T1000 (cell line): ENCODE data around the gene GPR160.

Source experiments
- DNase-seq: peaks from one replicate; lab custom pipeline; 2025; ENCODE audit warnings: mixed read lengths; lab: John Stamatoyannopoulos, UW

Gene GPR160

GRCh38 chr3:170027233-170028102, 10.3 kb upstream of the GPR160 start:
- DNase-seq: no peak

DNA sequence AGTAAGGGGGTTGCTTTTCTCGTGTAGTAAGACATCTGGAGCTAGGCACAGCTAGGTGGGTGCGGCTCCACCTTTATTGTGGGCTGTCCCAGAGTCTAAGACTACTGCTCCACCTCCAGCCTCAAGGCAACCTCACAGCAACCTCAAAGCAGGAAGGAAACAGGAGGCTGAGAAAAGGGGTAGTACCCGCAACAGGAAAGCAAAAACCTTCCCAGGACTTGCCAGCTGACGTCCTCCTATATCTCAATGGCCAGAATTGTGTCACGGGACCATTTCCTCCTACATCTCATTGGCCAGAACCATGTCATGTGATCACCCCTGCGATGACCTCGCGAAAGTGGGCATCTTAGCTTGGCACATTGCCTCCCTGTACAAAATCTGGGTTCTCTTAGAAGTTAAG, 4.3 kb upstream of the GPR160 start:
- no peak for DNase-seq

GRCh38 chr3:170038434-170039110, 777 bp downstream of the GPR160 start:
- DNase-seq: no peak

DNA sequence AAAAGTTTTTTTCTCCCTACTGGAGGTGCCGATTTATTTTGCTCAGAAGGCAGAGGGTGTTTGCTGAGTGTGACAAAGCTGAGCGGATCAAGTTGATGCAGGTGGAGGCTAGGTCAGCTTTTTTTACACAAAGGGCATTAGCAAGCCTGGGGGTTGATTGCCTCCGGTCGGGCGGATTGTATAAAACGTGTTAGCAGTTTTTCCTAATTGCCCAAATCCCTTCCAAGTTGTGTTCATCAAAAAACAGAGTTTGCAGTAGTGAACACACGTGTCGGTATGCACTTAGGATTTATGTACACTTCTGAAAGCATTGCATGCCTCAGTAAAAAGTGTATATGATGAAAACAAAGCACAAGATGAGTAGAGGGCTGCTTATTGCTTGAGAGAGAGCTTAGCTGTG, 2.6 kb downstream of the GPR160 start:
- DNase-seq: no peak

DNA sequence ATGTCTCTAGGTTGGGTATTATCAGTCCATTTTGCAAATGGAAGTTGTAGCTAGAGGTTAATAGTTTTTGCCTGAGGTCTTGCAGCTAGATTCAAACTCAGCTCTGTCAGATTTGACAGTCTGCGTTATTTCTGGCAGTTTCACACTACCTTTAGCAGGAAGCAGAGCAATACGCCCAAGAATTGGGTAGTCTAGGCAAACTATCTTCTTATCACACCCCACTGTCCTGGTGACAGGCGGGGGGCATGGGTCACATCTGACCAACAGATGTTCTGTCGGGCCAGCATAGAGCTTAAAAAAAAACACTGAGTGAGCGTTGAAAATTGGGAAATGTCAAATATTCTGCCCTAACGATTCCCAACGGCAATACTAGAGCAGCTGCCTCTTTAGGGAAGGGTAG, 5.7 kb downstream of the GPR160 start:
- DNase-seq: no peak

- DNase-seq: no peak
These were observed 6.5 kb downstream of the GPR160 start for GRCh38 chr3:170044271-170044670.

GRCh38 chr3:170044795-170045244, 7.0 kb downstream of the GPR160 start:
- no peak for DNase-seq

DNA sequence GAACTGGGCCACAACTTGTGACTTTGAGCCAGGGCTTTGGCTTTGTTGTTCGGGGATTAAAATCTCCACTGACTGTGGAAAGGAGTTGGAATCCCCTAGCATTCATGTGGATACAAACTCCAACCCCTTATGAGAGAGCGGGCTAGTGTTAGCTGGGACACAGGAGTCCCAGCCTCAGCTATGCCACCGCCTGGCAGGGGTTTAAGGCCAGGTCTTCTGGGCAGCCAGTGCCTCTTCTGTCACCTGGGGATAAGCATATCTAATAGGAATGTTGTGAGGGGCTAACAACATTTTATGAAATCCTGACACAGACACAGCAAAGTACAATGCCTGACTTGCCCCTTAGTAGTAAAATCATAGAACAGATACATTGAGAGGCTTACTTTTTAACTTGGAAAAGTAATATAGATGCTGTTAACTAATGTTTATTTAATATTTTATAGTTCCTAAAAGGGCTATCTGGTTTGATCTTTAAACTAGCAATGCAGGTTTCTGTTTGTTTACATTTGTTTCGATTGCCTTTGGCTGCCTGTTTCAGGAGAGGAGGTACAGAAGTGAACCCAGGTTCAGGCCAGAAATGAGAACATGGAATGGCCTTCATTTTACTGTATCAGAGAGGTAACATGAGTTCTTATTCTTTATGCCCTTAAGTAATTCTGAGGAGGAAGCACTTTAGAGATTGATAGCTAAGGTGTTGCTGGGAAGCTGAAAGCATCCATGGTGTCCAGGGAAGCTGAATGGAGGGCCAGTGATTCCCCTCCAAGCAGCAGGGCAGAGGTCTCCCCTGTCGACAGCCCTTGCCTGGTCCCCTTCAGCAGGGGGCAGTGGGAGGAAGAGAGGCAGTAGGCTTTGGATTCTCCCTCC, 8.7 kb downstream of the GPR160 start:
- DNase-seq: no peak

GRCh38 chr3:170047133-170047404, 9.3 kb downstream of the GPR160 start:
- no peak for DNase-seq

DNA sequence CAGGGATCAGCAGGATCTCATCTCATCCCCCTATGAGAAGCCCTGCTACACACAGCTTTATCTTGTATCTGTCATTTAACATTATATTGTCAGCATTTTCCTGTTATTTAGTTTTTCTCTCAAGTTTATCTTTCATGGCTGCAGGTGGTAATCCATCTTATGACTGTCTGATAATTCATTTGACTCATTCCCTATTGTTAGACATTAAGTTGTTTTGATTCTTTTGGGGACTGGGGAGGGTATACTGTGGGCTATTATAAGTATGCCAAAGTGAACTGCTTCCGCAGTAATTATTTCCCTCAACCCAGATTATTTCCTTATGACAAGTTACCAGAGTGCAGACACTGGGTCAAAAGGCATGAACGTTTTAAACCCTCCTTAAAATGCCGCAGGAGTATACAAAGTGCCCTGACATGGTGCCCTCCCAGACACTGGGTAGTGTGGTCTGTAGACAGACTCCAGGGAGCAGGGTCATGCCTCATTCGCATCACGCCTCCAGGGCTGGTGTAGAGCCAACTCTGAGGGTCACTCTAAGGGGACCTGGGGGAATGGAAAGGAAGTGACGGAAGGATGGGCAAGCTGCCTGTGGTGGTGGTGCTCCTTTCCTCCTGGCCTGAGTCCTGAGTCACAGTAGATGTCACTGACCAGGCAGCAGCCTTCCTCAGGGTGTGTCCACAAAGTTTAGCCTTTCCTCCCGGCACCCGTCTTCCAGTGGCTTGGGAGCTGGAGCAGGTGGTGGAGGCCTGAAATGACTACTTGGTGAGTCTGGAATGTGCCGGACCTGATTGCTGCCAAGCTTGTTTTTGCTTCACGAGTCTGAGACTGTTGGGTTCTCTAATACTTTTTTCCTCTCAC, 11.6 kb downstream of the GPR160 start:
- DNase-seq: no peak

- no peak for DNase-seq
These were observed 13.0 kb downstream of the GPR160 start for GRCh38 chr3:170050753-170051152.

DNA sequence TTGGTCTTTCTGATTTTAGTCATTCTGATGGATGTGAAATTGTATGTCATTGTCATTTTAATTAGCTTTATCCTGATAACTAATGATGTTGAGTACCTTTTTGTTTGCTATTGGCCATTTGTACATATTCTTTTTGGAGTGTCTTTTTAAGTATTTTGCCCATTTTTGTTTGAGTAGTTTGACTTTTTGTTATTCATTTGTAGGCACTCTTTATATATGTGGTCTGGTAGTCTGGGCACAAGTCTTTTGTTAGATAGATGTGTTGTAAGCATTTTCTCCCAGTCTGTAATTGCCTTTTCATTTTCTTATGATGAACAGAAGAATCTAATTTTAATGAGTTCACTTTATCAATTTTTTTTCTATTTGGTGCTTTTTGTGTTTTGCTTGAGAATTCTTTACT, 14.6 kb downstream of the GPR160 start:
- no peak for DNase-seq

DNA sequence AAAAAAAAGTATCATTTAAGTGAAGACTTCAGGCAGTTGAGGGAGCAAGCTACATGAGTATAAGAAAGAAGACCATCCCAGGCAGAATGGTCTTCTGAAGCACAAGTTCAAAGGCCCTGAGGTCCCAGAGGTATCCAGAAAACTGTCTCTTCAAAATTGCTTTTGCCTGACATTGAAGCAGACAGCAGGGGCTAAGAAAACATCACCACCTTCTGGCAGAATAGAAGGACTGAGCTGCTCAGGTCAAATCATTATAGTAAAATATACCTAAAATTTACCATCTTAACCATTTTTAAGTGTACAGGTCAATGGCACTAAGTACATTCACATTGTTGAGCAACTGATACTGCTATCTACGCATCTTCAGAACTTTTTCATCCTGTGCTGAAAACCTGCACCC, 16.4 kb downstream of the GPR160 start:
- no peak for DNase-seq

DNA sequence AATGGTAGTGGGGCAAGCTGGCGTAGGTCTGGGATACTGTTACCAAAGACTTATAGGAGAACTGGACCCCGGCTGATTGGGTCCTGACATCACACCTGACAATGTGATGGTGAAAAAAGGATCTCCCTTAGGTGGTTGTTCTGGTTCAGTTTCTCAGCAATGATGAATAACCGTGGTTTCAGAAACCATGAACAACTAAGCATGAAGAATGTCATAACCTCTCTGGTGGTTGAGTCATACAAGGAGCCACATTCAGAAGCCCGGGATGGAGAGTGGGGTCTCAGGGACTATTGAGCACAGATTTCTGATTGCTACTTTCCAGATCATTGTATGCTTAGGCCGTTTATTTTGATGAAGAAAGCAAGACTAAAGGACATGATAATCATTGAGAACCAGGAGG, 17.4 kb downstream of the GPR160 start:
- DNase-seq: no peak

DNA sequence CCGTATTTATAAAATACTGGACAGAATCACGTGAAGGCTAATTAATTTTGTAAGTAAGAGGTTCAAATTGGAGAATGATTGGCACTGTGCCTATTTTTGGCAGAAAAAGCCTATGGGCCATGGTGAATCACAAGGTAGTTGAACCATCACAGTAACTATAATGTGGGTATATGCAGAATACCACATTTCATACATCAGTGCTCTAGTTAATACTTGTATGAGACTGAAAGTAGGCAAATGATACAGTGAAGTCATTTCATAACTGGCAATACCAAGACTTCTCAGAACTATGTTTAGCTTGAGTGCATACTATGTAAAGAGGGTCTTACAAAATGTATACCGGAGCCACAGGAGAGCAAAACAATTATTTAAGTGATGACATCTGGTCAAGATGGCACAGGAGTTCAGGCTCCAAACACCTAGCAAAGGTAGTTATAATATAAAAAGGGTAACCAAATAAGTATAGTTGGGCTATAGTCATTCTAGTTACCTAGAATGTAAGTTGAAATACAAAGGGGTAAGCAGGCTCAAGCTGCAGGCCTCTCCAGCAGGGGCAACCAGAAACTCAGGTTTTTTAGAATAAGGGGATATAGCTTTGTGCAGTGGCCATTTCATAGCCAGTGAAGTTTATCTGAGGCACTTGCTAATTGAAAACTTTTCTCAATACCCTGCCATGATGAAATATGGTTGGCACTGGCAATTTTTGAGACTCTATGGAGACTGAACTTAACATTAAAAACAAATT, 19.1 kb downstream of the GPR160 start:
- DNase-seq: no peak

DNA sequence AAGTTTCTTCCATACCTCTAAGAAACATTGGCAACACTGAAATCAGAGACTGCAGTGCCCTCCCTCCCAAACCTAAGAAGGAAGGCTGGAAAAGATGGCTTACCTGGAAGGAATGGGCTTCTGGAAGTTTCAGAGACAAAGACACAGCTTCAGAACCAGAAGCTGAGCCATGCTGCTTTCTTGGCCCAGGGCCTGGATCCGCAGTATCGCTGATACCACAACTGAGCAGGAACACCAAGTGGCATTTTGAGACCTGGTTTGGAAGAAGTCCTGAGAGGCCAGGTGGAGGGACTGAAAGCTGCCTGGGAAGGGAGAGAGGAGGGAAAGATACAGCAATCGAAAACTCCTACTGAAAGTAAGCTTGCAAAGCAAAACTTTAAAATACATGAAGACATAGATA, 19.8 kb downstream of the GPR160 start:
- no peak for DNase-seq

DNA sequence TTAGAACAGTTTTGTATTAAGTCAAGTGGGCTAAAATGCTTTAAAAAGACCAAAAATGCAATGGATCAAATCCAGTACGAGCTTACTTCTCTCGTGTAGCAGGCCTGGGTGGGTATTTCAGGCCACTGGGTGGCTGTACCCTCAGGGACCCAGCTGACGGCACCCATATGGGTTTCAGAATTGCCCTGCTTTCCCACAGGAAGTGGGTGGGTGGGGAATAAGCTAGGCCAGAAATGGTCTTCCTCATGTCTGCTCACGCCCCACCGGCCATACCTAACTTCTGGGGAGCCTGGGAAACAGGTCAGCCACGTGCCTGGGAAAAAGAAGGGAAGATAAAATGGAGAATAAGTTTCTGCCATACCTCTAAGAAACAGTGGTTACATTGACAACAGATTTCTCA, 20.3 kb downstream of the GPR160 start:
- no peak for DNase-seq

DNA sequence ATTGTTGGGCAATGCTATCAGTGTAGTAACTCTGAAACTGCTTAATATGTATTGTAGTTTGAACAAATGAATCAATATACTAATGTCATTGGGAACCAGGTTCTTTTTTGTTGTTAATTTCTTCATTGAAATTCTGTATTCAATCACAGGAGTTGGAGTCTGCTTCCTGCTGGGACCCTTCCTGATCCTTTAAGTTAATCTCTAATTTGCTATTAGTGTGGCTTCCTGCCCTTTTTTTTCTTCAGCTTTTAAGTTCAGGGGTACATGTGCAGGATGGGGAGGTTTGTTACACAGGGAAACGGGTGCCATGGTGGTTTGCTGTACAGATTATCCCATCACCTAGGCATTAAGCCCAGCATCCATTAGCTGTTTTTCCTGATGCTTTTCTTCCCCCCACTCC, 21.7 kb downstream of the GPR160 start:
- no peak for DNase-seq

- DNase-seq: no peak
These were observed 24.3 kb downstream of the GPR160 start for GRCh38 chr3:170062068-170062467.

GRCh38 chr3:170062769-170063168, 25.0 kb downstream of the GPR160 start:
- no peak for DNase-seq

DNA sequence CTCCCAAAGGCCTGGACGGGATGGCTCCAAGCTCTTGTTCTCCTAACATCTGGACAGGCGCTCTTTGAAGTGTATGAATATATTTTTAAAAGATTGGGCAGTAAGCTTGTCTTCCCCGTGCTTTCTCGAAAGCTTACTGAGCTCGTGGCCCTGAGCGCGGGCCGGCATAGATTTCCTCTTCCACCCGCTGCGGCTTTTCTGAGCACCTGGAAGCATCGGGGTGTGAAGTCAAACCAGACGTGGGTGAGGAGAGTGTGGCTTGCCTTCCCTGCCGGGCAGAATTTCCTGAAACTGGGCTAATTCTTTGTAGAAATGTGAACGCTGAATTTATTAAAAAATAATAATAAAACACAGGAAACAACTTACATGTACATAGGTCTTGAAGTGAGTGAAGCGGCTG, 25.9 kb downstream of the GPR160 start:
- DNase-seq: no peak
